IPS-NIHi11 (cell line): ENCODE results near the gene CDC16.
"Not testable (repeated sequence)": the region's sequence is repeated elsewhere in the genome, so short reads cannot be mapped to it uniquely, and the experiment has no call there.

Source experiments
- DNase-seq: peaks from one replicate; pipeline ENCODE4 v3.0.0; 2012; ENCODE audit warnings: mixed read lengths, low spot score

Gene CDC16

DNA sequence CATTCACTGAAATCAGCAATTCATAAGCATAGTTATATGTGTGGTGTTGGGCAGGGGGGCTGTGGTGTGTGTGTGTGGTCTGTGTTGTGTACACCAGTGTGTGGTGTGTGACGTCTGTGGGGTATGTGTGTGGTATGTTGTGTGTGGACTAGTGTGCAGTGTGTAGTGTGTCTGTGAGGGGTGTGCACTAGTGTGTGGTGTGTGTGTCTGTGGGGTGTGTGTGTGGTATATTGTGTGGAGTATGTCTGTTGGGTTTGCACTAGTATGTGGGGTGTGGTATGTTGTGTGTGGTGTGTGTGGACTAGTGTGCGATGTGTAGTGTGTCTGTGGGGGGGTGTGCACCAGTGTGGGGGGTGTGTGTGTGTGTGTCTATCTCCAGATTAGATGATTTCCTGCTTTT is 7.2 kb upstream of the CDC16 start:
- no peak for DNase-seq

DNA sequence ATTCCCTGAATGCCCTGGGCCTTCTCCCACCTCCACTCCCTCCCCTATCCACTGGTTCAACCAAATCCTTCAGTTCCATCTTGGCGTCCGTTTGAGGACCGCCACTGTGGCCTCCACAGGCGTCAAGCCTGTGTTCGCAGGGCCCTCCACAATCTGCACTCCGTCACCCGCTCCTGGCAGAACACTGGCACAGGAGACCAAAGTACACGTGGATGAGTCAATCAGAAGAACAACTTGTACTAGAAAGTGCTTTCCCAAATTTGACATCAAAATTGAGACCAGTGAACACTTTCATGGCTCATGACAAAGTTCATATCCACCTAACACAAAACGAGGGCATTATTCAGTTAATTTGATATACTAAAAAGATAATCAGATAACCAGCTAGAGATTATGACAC is 6.5 kb upstream of the CDC16 start:
- no peak for DNase-seq

DNA sequence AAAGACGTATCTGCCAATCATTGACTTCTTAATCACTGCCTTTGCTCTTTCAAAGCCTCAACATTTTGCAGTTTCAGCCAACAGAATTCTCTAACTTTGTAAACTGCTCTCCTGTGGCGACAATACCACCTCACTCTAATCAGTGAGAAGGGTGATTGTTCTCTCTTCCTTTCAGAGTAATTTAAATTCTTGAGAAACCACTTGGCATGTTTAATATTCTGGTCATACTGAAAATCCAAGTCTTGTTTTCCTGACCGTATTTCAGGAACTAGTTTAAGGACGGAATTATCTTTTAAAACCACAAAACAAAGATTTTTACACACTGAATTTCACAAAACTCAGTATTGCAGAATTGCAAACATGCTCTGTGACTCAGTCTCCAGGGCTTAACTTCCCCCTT is 5.2 kb upstream of the CDC16 start:
- DNase-seq, result no peak

DNA sequence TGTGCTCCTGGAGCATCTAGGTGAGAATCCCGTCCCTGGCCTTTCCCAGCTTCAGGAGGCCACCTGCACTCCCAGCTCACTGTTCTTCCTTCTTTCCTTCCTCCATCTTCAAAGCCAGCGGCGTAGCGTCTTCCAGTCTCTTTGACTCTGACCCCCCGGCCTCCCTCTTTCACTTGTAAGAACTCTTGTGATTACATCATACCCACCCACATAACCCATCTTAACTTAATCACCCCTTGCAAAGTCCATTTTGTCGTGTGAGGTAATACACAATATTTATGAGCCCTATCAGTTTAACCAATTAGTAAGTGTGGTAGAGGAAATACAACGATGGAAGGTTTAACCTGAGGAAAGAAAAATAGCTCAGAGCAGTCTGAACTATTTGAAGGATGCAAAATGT is 4.6 kb upstream of the CDC16 start:
- DNase-seq, result peak; percentile 67

DNA sequence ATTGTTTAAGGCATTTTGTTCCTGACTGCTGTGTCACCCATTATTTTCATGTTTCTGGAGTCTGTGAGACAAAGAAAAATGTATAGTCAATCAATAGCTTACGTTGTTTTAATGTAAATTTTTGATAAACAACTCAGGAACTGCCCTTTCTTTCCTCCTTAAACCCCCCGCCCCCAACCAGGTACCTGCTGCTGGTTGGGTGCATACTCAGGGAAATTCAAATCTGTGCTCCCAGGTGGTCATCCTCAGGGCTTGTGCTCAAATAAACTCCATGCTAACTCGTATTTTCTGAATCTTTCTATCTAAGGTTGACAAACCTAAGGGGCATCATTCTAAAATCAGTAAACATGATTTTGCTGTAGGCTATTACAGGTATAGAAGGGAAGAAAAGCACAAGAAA is 4.1 kb upstream of the CDC16 start:
- peak; percentile 69 for DNase-seq

DNA sequence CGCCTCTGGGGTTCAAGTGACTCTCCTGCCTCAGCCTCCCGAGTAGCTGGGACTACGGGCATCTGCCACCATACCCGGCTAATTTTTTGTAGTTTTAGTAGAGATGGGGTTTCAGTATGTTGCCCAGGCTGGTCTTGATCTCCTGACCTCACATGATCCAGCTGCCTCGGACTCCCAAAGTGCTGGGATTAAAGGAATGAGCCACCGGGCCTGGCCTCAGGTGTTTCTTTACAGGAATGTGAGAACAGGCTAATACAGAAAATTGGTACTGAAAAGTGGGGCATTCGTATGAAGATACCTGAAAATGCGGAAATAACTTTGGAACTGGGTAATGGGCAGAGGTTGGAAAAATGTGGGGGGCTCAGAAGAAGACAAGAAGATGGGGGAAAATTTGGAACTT is 2.8 kb upstream of the CDC16 start:
- DNase-seq, result no peak

DNA sequence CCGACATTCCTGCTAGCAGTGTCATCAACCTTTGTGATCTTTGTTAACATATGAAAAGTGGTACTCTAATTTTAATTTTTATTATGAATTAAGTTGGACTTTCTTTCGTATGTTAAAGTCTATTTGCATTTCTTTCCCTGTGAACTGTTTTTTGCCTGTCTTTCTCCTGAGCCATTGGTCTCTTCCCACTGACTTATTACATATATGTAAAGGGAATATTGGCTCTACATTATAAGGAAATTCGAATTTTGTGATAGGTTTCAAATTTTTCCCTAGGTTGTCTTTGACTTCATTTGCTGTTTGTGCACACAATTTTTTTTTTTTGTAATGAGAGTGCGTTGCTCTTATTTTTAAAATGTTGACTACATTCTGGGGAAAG is 442 bp upstream of the CDC16 start:
- DNase-seq, result no peak

DNA sequence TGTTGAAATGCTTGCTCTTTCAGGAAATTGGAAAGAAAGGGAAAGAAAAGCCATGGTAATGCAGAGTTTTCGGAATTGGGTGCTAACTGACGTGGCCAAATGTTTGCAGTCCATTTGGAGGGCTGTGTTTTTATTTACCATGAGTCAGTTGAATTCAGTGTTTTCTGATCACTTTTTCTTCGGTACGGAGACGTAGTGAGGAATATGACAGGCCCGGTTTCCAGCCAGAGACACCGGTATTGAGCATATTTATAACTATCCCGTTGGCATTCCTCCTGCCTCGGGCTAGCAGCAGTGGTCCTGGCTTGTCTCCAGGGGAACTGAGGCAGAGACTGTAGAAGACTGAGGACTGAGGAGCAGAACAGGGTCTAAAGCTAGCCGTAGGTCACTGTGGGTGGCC is 1.0 kb downstream of the CDC16 start:
- DNase-seq, result no peak

DNA sequence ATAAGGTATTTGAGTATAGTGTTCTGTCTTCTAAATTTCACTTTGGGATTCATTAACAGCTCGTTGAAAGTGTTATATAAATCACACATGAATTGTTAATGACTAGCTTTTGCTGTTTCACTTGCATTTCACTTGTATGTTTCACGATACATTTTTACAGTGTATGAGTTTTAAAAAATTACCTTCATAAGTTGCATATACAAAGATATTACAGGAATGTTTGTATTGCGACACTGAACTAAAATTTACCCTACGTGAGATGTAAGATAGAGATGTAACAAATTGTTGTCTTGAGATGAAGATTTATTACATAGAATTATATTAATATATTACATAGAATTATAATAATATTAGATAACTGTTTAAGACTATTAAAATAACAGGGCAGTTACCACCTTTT is 1.5 kb downstream of the CDC16 start:
- DNase-seq, result no peak

DNA sequence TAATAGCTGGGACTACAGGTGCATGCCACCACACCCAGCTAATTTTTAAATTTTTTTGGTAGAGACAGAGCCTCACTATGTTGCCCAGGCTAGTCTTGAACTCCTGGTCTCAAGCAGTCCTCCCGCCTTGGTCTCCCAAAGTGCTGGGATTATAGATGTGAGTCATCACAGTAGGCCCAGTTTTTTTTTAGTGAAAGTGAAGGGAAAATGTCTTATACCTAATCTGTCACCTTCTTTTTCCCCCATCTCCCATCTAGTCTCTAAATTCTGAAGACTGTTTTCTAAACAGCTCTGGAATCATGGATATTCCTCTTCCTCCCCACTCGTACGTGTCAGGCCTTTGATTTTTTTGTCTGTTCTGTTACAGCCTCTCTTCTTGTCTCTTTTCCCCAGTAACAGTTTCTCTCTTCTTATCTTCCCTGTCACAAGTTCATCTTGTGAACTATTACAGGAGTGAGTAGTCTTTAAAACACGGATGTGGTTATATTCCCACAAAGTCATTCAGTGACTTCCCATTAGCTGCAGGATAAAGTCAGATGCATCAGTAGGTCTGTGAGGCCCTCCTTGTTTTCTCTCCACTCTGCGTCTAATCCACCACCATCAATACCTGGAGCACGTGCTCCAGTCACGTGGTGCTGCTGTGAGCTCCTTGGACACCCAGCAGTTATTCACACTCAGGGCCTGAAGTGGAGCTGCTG is 2.9 kb downstream of the CDC16 start:
- DNase-seq, result no peak

DNA sequence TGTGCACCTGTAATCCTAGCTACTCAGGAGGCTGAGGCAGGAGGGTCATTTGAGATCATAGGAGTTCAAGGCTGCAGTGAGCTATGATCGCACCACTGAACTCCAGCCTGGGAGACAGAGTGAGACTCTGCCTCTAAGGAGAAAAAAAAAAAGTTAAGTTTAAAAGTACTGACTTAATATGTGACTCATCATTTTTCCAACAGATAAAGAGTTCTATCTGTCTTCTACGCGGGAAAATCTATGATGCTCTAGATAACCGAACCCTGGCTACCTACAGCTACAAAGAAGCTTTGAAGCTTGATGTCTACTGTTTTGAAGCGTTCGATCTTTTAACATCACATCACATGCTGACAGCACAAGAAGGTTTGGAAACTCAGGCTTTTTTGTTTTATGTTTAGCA is 7.2 kb downstream of the CDC16 start:
- DNase-seq, result no peak

DNA sequence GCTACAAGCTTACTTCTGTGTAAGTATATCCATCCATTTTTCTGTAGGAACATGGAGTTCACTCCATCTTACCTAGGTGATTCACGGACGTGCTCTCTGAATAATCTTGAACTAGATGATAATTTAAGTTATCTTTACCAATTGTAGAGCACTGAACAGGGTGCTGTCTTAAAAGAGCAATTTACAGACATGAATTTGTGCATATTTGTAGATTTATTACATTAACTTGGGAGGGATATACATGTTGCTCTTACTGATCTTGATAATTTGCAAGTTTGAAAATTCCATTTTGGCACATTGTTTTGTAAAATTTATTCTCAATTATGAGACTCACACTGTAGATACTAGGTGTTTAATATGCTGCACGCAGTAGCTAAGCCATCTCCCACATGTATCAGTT is 9.3 kb downstream of the CDC16 start:
- DNase-seq, result no peak

DNA sequence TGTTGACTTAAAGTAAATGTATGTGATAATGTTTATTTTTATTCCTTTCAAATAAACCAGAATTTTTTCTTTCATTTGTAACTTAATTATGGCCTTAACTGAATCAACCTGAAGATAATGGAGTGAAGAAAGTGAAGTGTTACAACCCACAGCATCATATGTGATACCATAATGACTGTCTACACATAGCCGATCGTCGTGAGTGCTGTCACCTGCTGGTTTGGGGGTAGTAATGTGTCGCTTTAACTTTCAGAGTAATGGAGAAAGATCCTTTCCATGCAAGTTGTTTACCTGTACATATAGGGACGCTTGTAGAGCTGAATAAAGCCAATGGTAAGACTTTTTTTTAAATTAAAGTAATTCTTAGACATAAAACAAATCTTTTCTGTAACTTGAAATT is 9.9 kb downstream of the CDC16 start:
- DNase-seq, result no peak

DNA sequence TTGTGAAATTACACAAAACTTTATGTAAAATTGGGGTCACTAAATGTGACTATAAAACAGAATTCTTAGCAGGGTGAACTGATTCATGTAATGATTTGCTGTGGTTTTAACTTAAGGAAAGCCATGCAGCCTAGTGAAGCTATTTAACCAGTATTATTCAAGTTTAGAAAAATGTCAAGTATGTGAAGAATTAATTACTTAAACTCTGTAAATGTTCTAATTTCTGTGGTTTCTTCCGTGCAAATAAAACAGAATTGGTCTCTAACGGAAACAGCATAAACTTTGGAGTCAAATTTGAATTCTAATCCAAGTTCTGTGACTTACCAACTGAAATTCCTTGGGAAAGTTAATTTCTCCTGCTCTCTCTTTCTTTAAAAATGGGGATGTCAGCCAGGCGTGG is 13.3 kb downstream of the CDC16 start:
- no peak for DNase-seq

DNA sequence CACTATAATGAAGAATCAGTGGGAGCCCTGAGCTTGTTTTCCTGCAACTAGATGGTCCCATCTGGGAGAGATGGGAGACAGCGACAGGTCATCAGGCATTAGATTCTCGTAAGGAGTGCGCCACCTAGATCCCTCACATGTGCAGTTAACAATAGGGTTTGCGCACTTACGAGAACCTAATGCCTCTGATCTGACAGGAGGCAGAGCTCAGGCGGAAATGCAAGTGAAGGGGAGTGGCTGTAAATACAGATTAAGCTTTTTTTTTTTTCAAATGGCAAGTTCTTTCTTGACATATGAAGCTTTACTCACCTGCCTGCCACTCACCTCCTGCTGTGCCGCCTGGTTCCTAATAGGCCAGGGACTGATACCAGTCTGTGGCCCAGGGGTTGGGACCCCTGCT is 14.4 kb downstream of the CDC16 start:
- no peak for DNase-seq

DNA sequence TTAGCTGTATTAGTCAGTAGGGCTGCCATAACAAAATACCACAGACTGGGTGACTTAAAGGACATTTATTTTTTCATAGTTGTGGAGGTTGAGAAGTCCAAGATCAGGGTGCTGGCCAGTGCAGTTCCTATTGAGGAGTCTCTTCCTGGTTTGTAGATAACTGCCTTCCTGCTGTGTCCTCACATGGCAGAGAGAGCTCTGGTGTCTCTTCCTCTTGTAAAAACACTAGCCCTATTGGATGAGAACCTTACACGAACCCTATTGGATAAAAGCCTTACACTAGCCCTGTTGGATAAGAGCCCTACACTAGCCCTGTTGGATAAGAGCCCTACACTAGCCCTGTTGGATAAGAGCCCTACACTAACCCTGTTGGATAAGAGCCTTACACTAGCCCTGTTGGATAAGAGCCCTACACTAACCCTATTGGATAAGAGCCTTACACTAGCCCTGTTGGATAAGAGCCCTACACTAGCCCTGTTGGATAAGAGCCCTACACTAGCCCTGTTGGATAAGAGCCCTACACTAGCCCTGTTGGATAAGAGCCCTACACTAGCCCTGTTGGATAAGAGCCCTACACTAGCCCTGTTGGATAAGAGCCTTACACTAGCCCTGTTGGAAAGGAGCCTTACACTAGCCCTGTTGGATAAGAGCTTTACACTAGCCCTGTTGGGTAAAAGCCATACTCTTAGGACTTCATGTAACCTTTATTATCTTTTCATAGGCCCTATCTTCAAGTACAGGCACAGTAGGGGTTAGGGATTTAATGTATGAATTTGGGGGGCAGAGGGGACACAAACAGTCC is 17.1 kb downstream of the CDC16 start:
- not testable (repeated sequence) for DNase-seq

DNA sequence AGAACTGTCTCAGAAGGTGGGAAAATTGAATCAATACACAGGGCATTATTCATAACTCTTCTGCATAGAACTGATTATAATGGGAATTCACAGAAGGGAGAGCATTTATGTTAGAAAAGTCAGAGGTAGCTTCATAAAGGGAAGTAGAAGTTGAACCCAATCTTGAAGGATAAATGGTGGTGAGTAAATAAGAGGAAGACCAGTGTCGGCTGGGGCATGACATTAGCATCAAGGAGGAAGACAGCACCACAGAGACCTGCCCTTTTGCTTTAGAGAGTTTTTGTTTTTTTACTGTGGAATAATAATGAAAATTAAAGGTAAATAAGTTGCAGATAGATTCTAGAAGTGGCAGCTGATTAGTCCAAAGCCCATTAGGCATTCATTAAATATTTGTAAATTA is 21.9 kb downstream of the CDC16 start:
- no peak for DNase-seq

DNA sequence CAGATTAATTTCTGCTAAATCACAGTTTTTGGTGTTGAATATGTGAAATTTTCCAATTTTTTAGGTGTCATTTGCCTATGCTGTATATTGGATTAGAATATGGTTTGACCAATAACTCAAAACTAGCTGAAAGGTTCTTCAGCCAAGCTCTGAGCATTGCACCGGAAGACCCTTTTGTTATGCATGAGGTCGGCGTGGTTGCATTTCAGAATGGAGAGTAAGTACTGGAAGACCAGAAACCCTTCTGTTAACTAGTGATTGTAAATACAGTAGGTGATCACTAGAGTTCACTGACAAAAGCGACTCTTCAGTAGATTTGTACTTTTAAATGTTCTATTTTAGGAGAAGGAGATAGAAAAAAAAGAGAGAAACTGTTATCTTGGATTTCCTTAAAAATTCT is 22.3 kb downstream of the CDC16 start:
- DNase-seq, result no peak

DNA sequence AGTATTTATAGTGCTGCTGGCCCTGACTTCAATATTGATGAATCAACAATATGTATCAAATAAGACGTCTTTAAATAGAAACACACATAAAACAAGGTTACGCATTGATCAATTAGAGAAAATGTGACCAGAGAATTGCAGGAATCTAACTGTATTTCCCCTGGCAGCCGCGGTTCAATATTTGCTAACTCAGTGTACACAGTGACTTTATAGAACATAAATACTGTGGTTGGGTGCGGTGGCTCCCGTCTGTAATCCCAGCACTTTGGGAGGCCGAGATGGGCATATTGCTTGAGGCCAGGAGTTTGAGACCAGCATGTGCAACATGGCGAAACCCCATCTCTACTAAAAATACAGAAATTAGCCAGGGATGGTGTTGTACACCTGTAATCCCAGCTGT is 23.9 kb downstream of the CDC16 start:
- DNase-seq, result no peak

DNA sequence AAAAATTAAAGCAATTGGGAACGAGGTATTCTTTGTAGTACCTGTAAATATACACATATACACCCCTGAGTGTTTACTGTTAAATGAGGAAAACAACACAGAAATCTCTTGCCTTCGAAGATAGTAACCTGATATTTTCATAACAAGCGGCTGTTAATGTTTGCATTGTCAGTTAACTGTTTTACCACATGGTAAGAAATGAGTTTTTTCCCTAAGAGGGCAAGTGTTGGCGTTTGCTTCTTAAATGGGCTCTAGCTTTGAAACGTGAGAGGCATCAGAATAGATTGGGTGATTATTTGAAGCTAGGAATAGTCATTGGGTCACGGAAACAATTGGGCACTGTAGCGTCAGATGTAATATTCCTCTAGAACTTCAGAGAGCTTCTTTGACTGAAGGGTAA is 24.7 kb downstream of the CDC16 start:
- DNase-seq, result no peak

DNA sequence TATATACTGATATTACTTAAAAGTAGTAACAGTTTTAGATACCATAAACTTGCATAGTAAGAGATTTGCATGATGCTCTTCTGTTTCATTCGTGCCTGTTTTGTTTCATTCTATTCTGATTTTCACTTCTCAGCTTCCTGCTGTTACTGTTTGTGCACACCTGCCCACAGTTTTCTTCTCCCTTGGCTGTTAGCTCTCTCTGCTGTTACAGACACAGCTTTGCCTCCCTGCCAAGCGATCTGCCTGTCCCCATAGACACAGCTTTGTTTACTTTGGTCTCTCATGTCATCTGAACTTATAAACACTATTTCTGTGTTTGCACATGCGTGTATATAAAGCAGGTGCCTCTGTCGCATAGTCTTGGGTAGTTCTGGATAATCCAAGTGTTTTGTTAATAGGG is 25.3 kb downstream of the CDC16 start:
- DNase-seq, result no peak

DNA sequence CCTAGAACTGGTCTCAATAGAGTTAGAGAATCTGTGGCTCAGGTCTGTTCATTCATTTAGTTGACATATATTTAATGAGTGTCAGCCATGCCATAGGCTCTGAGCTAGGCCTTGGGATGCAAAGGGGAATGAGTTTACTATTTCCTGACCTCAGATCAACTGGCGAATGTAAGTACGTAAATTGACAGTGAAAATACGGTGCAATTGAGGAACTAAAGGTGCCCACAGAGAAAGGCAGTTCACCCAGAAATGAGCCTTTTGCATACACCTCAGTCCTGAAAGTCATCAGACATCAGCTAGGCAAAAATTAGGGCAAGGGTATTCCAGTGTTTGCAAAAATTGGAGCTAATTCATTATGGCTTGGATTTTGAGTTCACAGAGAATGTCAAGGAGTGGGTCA is 26.1 kb downstream of the CDC16 start:
- DNase-seq, result no peak

DNA sequence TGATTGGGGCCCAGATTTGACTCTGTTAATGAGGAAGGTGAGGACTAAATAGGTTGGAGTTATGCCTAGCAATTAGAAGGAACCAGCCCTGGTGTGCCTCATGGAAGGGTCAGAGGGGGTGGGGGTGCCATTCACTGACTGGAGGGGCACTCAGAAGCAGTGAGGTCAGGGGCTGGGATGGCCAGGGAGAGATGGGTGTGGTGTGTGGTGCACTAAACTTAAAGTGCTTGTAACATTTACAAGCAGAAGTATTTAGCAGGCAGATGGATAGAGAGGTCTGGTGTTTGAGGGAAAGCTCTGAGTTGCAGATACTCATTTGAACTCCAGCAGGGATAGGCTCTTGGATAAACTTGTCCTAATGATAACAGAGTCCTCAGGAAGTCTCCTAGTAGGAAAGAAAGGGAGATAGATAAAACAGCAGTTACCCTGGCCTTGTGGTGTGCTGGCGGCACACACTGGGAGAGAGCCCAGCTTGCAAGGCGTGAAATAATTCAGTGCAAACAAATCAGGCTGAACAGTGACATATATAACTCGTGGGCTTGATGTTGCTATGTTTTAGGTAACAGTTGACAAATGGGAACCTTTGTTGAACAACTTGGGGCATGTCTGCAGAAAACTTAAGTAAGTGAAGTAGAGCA is 26.8 kb downstream of the CDC16 start:
- DNase-seq, result no peak

DNA sequence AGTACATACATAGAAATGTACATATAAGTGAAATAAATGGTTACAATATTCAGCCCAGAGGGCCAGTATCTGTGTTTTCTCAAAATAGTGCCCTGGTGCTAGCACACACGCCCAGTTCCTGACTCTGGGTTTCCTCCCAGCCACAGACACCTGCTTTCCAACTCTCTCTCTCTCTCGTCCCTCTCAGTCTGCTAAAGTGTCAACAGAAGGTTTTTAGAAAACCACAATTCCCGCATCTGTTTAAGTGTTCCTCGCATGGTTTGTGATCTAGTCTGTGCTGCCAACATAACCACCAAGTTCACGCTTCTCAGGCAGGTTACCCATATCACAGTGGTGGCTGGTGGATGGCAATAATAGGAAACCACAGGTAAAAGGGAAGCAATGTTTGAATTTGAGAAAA is 28.9 kb downstream of the CDC16 start:
- DNase-seq, result no peak
